ENCODE data around the gene PHTF1.

The PHTF1 gene

DNA sequence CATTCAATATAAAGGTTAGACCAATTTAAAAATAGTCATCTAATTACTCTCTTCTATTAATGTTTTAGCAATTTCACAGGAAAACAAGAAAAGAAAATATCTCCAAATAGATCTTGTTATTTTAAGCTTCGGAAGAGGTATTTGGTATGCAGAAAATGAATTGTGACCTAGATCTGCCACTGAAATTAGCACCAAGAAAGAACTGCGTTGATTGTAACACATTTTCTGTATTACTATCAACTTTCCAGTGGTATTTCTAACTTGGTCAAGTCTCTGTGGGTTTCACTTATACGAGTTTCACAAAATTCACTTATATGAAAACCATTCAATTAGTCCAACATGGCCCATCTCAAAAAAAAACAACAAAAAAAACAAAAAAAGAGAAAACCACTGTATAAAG lies 41.2 kb upstream of the PHTF1 start:
- no peak overlapping the region for H3K4me2 ChIP-seq (ENCODE audit: low read length)
- no peak overlapping the region for H3K4me3 ChIP-seq (ENCODE audit: low read depth, low read length, poor library complexity, severe bottlenecking)
- H3K27me3 ChIP-seq (ENCODE audit: insufficient read depth, low read length): no peaks in the 10 kb centered on the region
- 0 out of 2 replicates have a peak, but pooled peaks cover 3% of the 10 kb centered on the region for H4K20me1 ChIP-seq (ENCODE audit: insufficient read depth, low read length)
- no peaks in the 10 kb centered on the region for H3F3A ChIP-seq (ENCODE audit: insufficient read depth, low read length)
- H2AFZ ChIP-seq (ENCODE audit: low read length): no peak overlapping the region
- no peak overlapping the region for H3K9ac ChIP-seq (ENCODE audit: low read length)
- H3K79me2 ChIP-seq (ENCODE audit: insufficient read depth, low read length): peaks cover 79% of the 10 kb centered on the region
- H3K9me2 ChIP-seq (ENCODE audit: low read depth, low read length): no peaks in the 10 kb centered on the region
- no peak overlapping the region for H3K27ac ChIP-seq (ENCODE audit: low read depth, low read length, poor library complexity, severe bottlenecking)
- TF ChIP-seq EZH2 (IDR thresholded peaks at IDR 0.05; ENCODE audit: borderline replicate concordance, low read length): no peak
- TF ChIP-seq, protein P1, sequence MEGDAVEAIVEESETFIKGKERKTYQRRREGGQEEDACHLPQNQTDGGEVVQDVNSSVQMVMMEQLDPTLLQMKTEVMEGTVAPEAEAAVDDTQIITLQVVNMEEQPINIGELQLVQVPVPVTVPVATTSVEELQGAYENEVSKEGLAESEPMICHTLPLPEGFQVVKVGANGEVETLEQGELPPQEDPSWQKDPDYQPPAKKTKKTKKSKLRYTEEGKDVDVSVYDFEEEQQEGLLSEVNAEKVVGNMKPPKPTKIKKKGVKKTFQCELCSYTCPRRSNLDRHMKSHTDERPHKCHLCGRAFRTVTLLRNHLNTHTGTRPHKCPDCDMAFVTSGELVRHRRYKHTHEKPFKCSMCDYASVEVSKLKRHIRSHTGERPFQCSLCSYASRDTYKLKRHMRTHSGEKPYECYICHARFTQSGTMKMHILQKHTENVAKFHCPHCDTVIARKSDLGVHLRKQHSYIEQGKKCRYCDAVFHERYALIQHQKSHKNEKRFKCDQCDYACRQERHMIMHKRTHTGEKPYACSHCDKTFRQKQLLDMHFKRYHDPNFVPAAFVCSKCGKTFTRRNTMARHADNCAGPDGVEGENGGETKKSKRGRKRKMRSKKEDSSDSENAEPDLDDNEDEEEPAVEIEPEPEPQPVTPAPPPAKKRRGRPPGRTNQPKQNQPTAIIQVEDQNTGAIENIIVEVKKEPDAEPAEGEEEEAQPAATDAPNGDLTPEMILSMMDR (IDR thresholded peaks at IDR 0.05; ENCODE audit: low read length): no peak
- no peaks in the 10 kb centered on the region; the same call in 1 of the 2 replicates for H3K9me3 ChIP-seq (ENCODE audit: low read length)
- H3K4me1 ChIP-seq (ENCODE audit: insufficient read depth, low read length, severe bottlenecking): peaks cover 2% of the 10 kb centered on the region
- peaks cover 31% of the 10 kb centered on the region for H3K36me3 ChIP-seq (ENCODE audit: insufficient read depth, low read length)

DNA sequence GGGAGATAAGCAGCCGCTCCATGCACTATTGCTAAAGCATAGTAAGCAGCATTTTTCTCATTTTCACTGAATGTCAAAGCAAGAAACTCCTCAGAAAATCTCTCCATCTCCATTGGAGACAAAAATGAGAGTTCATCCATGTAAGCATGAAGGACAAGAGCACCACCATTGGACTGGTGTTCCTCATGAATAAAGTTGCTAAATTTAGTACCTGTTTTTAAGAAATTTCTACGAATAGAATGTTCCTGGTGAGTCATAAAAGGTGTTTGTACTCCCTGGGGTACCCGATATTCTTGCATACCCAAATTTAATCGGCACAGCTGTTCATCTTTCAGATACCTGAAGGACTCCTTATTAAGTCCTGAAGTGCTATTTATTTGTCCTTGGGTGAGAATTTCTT lies 38.2 kb upstream of the PHTF1 start:
- Histone ChIP-seq H2AFZ (ENCODE audit: low read length) (no peak overlapping the region), H3K4me2 (ENCODE audit: low read length) (no peak overlapping the region), H3K9me3 (ENCODE audit: low read length) (no peaks in the 10 kb centered on the region), H3K27me3 (ENCODE audit: insufficient read depth, low read length) (no peaks in the 10 kb centered on the region), H3K4me1 (ENCODE audit: insufficient read depth, low read length, severe bottlenecking) (no peaks in the 10 kb centered on the region), H3K27ac (ENCODE audit: low read depth, low read length, poor library complexity, severe bottlenecking) (no peak overlapping the region), H4K20me1 (ENCODE audit: insufficient read depth, low read length) (no peaks in the 10 kb centered on the region), H3K9me2 (ENCODE audit: low read depth, low read length) (no peaks in the 10 kb centered on the region), H3K36me3 (ENCODE audit: insufficient read depth, low read length) (peaks cover 43% of the 10 kb centered on the region), H3K79me2 (ENCODE audit: insufficient read depth, low read length) (peaks cover 49% of the 10 kb centered on the region), H3K9ac (ENCODE audit: low read length) (no peak overlapping the region), H3K4me3 (ENCODE audit: low read depth, low read length, poor library complexity, severe bottlenecking) (no peak overlapping the region), H3F3A (ENCODE audit: insufficient read depth, low read length) (no peaks in the 10 kb centered on the region)
- TF ChIP-seq EZH2 (IDR thresholded peaks at IDR 0.05; ENCODE audit: borderline replicate concordance, low read length): no peak
- TF ChIP-seq, protein P1 (IDR thresholded peaks at IDR 0.05; ENCODE audit: low read length): no peak

DNA sequence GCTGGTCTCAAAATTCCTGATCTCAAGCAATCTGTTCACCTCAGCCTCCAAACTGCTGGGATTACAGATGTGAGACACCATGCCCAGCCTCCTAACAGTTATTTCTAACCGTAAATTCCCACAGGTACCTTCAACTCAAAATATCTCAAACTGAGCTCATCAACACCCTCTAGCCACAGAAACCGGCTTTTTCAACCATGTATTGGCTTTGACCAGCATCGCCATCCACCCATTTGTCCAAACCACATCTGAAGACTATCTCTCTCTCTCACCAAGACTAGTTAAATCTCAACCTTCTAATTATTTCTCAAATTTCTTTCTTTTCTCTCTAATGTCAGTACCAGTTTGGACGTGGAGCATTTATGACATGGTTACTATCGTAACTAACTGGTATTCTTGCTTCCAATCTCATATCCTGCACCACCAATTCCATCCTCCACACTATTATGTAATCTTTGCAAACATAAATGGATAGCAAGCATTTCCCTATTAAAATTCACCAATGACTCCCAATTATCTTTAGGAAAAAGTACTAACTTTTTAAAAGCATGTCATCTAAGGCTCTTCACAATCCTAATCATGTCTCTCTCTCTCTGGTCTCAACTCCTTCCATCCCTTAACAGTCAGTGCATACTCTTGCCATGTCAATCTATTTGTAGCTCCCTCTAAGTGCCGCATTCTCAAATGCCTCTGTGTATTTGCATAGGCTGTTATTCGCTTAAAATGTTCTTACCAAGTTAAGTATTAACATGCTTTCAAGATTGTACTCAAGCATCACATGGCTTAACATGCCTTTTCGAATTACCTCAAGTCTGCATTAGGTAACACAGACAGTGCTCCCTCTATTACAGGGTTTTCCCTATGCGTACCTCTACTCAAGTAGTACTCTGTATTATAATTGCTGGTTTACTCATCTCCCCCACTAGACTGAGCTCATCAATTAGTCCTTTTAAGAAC lies 34.9 kb upstream of the PHTF1 start:
- Histone ChIP-seq H3K9ac (ENCODE audit: low read length) (no peak overlapping the region), H3K27ac (ENCODE audit: low read depth, low read length, poor library complexity, severe bottlenecking) (no peak overlapping the region), H3K79me2 (ENCODE audit: insufficient read depth, low read length) (peaks cover 16% of the 10 kb centered on the region), H4K20me1 (ENCODE audit: insufficient read depth, low read length) (no peaks in the 10 kb centered on the region), H3K27me3 (ENCODE audit: insufficient read depth, low read length) (no peaks in the 10 kb centered on the region), H3K4me2 (ENCODE audit: low read length) (no peak overlapping the region), H3F3A (ENCODE audit: insufficient read depth, low read length) (no peaks in the 10 kb centered on the region), H2AFZ (ENCODE audit: low read length) (no peak overlapping the region), H3K4me3 (ENCODE audit: low read depth, low read length, poor library complexity, severe bottlenecking) (no peak overlapping the region), H3K9me3 (ENCODE audit: low read length) (no peaks in the 10 kb centered on the region), H3K4me1 (ENCODE audit: insufficient read depth, low read length, severe bottlenecking) (no peaks in the 10 kb centered on the region), H3K9me2 (ENCODE audit: low read depth, low read length) (no peaks in the 10 kb centered on the region), H3K36me3 (ENCODE audit: insufficient read depth, low read length) (peaks cover 52% of the 10 kb centered on the region)
- TF ChIP-seq EZH2 (IDR thresholded peaks at IDR 0.05; ENCODE audit: borderline replicate concordance, low read length): no peak
- TF ChIP-seq, protein P1 (IDR thresholded peaks at IDR 0.05; ENCODE audit: low read length): no peak

Measured in OCI-LY1 (cell line).